C4-2B (cell line): ENCODE data around the gene MYH15.

Source experiments
- H3K27ac ChIP-seq: fragments of 450-650 bp; 2 replicates; pipeline ENCODE4 v1.5.1; 2017
- CTCF ChIP-seq: fragments of 450-650 bp; conservative IDR thresholded peaks from 2 replicates; pipeline ENCODE4 v1.5.1; 2017; ENCODE audit warnings: mild to moderate bottlenecking
- ZFX ChIP-seq: fragments of 450-650 bp; IDR thresholded peaks from 2 replicates; pipeline ENCODE4 v1.6.1; 2017

The MYH15 gene

GRCh38 chr3:108511055-108511454 is 659 bp upstream of the MYH15 start:
- H3K27ac ChIP-seq, result no peak overlapping the region
- TF ChIP-seq ZFX (no peak), CTCF (no peak)

- no peak overlapping the region for H3K27ac ChIP-seq
- TF ChIP-seq CTCF, result no peak
- TF ChIP-seq ZFX, result no peak
Measured at GRCh38 chr3:108509871-108510270, 525 bp downstream of the MYH15 start.

GRCh38 chr3:108509263-108509662 is 1.1 kb downstream of the MYH15 start:
- no peak overlapping the region for H3K27ac ChIP-seq
- TF ChIP-seq CTCF (no peak), ZFX (no peak)

GRCh38 chr3:108507902-108508301 is 2.5 kb downstream of the MYH15 start:
- H3K27ac ChIP-seq, result no peak overlapping the region
- TF ChIP-seq ZFX, result no peak

GRCh38 chr3:108505811-108506210 is 4.6 kb downstream of the MYH15 start:
- TF ChIP-seq ZFX, result no peak
- TF ChIP-seq CTCF, result no peak
- H3K27ac ChIP-seq, result no peak overlapping the region

- TF ChIP-seq ZFX, result no peak
- TF ChIP-seq CTCF, result no peak
- no peak overlapping the region for H3K27ac ChIP-seq
Measured at GRCh38 chr3:108503722-108504121, 6.7 kb downstream of the MYH15 start.

GRCh38 chr3:108501535-108501934 is 8.9 kb downstream of the MYH15 start:
- no peak overlapping the region for H3K27ac ChIP-seq
- TF ChIP-seq ZFX (no peak), CTCF (no peak)

- no peak overlapping the region for H3K27ac ChIP-seq
- TF ChIP-seq CTCF, result no peak
Measured at GRCh38 chr3:108500728-108501127, 9.7 kb downstream of the MYH15 start.
